ENCODE results near the gene DIS3L2.

Gene DIS3L2

DNA sequence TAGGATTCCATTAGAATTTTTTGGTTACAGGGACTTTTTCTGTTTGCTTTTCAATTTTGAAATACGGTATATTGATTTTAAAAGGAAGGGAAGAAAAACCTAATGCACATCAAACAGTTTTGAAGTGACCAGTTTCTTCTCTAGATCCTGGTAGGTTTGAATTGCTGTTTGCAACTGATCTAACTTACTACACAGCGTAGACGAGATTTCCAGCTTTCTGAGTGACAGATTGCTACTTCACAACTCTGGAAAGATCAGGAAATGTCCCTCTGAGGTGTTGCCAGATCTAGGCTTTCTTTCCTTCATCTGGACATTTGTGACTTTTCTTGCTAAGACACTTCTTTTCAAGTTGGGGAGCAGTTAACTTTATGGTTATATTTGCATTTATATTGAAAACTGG is 112.2 kb downstream of the DIS3L2 start:
- H3K4me3 ChIP-seq (replicated peaks; ENCODE audit: low read depth, low read length): no peak overlapping the region
- no peaks in the 10 kb centered on the region for H3K36me3 ChIP-seq (ENCODE audit: control insufficient read depth, insufficient read depth, low read length)
- DNase-seq (ENCODE audit: extremely low read depth, insufficient read length): no peak
- H3K27me3 ChIP-seq (replicated peaks; ENCODE audit: control insufficient read depth, insufficient read depth, low read length): no peaks in the 10 kb centered on the region
- TF ChIP-seq, protein P1, sequence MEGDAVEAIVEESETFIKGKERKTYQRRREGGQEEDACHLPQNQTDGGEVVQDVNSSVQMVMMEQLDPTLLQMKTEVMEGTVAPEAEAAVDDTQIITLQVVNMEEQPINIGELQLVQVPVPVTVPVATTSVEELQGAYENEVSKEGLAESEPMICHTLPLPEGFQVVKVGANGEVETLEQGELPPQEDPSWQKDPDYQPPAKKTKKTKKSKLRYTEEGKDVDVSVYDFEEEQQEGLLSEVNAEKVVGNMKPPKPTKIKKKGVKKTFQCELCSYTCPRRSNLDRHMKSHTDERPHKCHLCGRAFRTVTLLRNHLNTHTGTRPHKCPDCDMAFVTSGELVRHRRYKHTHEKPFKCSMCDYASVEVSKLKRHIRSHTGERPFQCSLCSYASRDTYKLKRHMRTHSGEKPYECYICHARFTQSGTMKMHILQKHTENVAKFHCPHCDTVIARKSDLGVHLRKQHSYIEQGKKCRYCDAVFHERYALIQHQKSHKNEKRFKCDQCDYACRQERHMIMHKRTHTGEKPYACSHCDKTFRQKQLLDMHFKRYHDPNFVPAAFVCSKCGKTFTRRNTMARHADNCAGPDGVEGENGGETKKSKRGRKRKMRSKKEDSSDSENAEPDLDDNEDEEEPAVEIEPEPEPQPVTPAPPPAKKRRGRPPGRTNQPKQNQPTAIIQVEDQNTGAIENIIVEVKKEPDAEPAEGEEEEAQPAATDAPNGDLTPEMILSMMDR (IDR thresholded peaks at IDR 0.05; ENCODE audit: insufficient read depth, low read length, poor library complexity, severe bottlenecking): no peak

DNA sequence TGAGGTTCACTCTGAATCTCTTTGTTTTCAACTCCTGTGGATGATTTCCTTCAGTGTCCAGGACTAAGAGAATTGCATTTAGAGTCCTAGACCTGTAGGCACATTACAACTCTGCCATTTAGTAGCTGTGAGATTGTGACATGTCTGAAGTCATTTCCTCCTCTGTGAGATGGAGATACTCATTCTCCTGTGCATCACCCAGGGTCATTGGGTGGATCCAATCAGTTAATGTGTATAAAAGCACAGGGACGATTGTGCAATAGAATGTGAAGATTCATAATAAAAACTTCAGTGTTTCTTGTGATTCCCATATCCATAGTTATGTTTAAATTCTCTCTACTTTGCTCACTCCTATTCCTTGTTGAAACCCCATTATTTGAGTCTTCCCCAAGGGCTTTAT is 113.6 kb downstream of the DIS3L2 start:
- Histone ChIP-seq H3K36me3 (ENCODE audit: control insufficient read depth, insufficient read depth, low read length) (no peaks in the 10 kb centered on the region), H3K4me3 (replicated peaks; ENCODE audit: low read depth, low read length) (no peak overlapping the region), H3K27me3 (replicated peaks; ENCODE audit: control insufficient read depth, insufficient read depth, low read length) (no peaks in the 10 kb centered on the region)
- no peak for DNase-seq (ENCODE audit: extremely low read depth, insufficient read length)
- TF ChIP-seq, protein P1 (IDR thresholded peaks at IDR 0.05; ENCODE audit: insufficient read depth, low read length, poor library complexity, severe bottlenecking): no peak

DNA sequence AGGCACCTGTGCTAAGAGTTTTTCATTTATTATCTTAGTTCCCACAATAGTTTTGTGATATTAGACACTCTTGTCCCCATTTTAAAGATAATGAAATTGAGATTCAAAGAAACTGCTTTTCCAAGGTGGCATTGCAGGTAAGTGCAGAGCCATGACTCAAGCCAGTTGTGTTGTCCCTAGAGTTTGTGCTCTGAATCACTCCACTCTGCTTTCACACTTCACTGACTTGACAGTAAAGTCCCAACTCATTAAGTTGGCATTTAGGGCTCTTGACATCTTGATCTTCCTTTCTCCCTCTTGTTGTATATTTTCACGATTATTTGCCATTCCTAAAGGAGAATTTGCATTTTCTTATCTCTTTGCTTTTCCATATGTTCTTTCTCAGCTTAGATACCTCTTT is 114.3 kb downstream of the DIS3L2 start:
- Histone ChIP-seq H3K36me3 (ENCODE audit: control insufficient read depth, insufficient read depth, low read length) (no peaks in the 10 kb centered on the region), H3K4me3 (replicated peaks; ENCODE audit: low read depth, low read length) (no peak overlapping the region), H3K27me3 (replicated peaks; ENCODE audit: control insufficient read depth, insufficient read depth, low read length) (no peaks in the 10 kb centered on the region)
- no peak for DNase-seq (ENCODE audit: extremely low read depth, insufficient read length)
- TF ChIP-seq, protein P1 (IDR thresholded peaks at IDR 0.05; ENCODE audit: insufficient read depth, low read length, poor library complexity, severe bottlenecking): no peak

DNA sequence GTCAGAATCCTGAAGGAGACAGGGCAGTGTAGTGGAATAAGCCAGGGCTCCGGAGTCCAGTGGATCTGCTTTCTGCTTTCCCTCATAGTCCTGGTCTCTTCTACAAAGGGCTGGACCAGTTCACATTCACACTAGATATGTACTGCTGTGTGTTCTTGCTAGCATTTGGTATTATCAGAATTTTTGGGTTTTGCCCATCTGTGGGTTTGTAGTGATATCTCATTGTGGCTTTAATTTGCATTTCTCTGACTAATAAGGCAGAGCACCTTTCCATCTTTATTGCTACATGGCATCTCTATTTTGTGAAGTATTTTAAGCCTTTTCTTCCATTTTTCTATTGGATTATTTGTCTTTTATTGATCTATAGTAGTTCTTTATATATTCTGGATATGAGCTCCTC is 114.8 kb downstream of the DIS3L2 start:
- no peak for DNase-seq (ENCODE audit: extremely low read depth, insufficient read length)
- no peak overlapping the region for H3K4me3 ChIP-seq (replicated peaks; ENCODE audit: low read depth, low read length)
- TF ChIP-seq, protein P1 (IDR thresholded peaks at IDR 0.05; ENCODE audit: insufficient read depth, low read length, poor library complexity, severe bottlenecking): no peak

DNA sequence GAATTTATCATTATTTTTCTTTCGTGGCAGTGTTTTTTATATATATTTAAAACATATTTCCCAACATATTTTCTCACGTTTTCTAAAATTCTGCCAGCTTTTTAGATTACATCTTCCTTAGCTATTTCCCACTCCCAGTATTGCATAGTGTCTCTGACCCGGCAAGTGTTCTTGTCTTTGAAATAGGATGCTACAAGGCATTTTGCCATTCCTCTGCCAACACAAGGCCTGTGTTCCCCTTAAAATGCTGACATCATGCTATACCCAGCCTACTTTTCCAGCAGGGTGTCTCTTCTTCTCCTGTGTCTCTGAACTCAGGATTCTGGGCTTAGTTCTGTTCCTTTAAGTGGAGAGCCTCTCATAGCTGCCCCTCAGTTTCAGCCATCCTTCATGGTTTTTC is 115.2 kb downstream of the DIS3L2 start:
- TF ChIP-seq, protein P1 (IDR thresholded peaks at IDR 0.05; ENCODE audit: insufficient read depth, low read length, poor library complexity, severe bottlenecking): no peak

More for the DNA sequence above, 114.8 kb downstream of the DIS3L2 start:
- no peaks in the 10 kb centered on the region for H3K36me3 ChIP-seq (ENCODE audit: control insufficient read depth, insufficient read depth, low read length)
- no peaks in the 10 kb centered on the region for H3K27me3 ChIP-seq (replicated peaks; ENCODE audit: control insufficient read depth, insufficient read depth, low read length)

DNA sequence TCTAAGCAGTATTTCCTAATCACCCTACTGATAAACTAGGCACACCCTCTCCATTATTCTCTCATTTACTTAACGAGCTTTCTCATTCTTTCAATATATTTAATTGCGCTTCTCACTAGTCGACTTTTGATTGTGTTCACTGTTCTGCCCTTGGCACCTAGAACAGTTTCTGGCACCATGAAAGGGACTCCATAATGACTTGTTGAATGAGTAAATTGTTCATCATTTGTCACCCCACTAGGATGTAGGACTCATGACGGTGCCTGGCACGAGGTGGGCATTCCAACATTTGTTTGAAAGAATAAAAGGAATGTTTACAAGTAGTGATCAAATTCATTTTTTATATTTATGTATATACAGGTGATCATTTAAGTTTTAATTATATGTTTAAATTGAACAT is 123.7 kb downstream of the DIS3L2 start:
- Histone ChIP-seq H3K4me3 (replicated peaks; ENCODE audit: low read depth, low read length) (no peak overlapping the region), H3K36me3 (ENCODE audit: control insufficient read depth, insufficient read depth, low read length) (no peaks in the 10 kb centered on the region), H3K27me3 (replicated peaks; ENCODE audit: control insufficient read depth, insufficient read depth, low read length) (no peaks in the 10 kb centered on the region)
- TF ChIP-seq, protein P1 (IDR thresholded peaks at IDR 0.05; ENCODE audit: insufficient read depth, low read length, poor library complexity, severe bottlenecking): no peak
- DNase-seq (ENCODE audit: extremely low read depth, insufficient read length): no peak

More for the DNA sequence above, 115.2 kb downstream of the DIS3L2 start:
- DNase-seq (ENCODE audit: extremely low read depth, insufficient read length): no peak
- Histone ChIP-seq H3K4me3 (replicated peaks; ENCODE audit: low read depth, low read length) (no peak overlapping the region), H3K27me3 (replicated peaks; ENCODE audit: control insufficient read depth, insufficient read depth, low read length) (no peaks in the 10 kb centered on the region), H3K36me3 (ENCODE audit: control insufficient read depth, insufficient read depth, low read length) (no peaks in the 10 kb centered on the region)

Measured in GM06990 (cell line).